Measurements from ENCODE around the gene CCDC85A.

DNA sequence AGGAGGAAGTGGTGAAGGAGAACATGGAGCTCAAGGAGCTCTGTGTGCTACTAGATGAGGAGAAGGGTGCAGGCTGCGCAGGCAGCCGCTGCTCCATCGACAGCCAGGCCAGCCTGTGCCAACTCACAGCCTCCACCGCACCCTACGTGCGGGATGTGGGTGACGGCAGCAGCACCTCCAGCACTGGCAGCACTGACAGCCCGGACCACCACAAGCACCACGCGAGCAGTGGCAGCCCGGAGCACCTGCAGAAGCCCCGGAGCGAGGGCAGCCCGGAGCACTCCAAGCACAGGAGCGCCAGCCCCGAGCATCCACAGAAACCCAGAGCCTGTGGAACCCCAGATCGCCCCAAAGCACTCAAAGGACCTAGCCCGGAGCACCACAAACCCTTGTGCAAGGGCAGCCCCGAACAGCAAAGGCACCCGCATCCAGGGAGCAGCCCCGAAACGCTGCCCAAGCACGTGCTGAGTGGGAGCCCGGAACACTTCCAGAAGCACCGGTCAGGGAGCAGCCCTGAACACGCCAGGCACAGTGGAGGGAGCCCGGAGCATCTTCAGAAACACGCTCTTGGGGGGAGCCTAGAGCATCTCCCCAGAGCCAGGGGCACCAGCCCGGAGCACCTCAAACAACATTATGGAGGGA lies 9.0 kb downstream of the CCDC85A start:
- TF ChIP-seq, protein P1, sequence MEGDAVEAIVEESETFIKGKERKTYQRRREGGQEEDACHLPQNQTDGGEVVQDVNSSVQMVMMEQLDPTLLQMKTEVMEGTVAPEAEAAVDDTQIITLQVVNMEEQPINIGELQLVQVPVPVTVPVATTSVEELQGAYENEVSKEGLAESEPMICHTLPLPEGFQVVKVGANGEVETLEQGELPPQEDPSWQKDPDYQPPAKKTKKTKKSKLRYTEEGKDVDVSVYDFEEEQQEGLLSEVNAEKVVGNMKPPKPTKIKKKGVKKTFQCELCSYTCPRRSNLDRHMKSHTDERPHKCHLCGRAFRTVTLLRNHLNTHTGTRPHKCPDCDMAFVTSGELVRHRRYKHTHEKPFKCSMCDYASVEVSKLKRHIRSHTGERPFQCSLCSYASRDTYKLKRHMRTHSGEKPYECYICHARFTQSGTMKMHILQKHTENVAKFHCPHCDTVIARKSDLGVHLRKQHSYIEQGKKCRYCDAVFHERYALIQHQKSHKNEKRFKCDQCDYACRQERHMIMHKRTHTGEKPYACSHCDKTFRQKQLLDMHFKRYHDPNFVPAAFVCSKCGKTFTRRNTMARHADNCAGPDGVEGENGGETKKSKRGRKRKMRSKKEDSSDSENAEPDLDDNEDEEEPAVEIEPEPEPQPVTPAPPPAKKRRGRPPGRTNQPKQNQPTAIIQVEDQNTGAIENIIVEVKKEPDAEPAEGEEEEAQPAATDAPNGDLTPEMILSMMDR (optimal IDR thresholded peaks at IDR 0.05 in 1 of 3, IDR thresholded peaks at IDR 0.05 in 1 of 3, conservative IDR thresholded peaks at IDR 0.05 in 1 of 3; ENCODE audit: extremely low read depth in 1 of 3, insufficient read depth in 2 of 3, low read length in 3 of 3), result no peak
- no peak for TF ChIP-seq EZH2 (IDR thresholded peaks at IDR 0.05; ENCODE audit: low read length)

Measured in keratinocyte (primary cell).